HG03139 (cell line): Measurements from ENCODE around the gene SNX8.
"Not testable (repeated sequence)": the region's sequence is repeated elsewhere in the genome, so short reads cannot be mapped to it uniquely, and the experiment has no call there.

Experiments
- ATAC-seq: cut with Tn5 transposase; IDR thresholded peaks from one replicate; pipeline ENCODE4 v1.9.1; 2021; ENCODE audit not compliant: unreplicated experiment

The SNX8 gene

DNA sequence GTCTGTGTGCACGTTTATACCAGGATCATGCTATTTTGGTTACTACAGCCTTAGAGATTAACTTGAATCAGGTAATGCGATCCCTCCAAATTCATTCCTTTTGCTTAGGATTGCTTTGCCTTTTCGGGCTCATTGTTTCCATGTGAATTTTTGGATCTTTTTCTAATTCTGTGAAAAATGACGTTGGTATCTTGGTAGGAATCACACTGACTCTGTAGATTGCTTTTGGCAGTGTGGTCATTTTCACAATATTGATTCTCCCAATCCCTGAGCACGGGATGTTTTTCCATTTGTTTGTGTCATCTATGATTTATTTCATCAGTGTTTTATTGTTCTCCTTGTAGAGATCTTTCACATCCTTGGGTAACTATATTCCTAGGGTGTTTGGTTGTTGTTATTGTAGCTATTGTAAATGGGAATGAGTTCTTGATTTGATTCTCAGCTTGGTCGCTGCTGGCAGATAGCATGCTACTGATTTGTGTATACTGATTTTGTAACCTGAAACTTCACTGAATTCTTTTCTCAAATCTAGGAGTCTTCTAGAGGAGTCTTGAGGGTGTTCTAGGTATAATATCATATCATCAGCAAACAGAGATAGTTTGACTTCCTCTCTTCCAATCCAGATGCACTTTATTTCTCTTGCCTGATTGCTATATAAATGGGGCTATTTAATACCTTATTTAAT, 18.2 kb downstream of the SNX8 start:
- no peak for ATAC-seq

DNA sequence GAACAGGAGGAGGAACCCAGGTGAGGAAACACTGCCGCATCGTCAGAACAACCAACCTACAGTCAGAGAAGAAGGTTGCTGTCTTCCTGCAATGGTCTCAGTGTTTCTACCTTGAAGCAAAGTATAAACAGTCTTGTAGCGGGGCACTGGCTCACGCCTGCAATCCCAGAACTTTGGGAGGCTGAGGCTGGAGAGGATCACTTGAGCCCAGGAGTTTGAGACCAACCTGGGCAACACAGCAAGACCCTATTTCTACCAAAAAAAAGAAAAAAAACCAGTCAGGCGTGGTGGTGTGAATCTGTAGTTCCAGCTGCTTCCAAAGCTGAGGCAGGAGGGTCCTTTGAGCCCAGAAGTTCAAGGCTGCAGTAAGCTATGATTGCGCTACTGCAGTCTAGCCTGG, 23.4 kb downstream of the SNX8 start:
- ATAC-seq, result no peak

DNA sequence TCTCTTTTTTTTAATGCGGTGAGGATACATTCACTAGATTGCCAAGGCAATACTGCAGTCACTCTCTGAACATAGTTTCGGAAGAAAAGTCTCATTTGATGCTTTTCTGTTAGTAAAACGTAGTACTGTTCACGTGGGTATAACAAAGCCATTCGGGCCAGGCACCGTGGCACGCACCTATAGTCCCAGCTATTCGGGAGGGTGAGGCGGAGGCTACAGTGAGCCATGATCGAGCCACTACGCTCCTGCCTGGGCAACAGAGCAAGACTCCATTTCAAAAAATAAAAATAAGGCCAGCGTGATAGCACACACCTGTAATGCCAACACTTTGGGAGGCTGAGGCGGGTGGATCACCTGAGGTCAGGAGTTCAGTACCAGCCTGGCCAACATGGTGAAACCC, 24.6 kb downstream of the SNX8 start:
- ATAC-seq, result no peak

DNA sequence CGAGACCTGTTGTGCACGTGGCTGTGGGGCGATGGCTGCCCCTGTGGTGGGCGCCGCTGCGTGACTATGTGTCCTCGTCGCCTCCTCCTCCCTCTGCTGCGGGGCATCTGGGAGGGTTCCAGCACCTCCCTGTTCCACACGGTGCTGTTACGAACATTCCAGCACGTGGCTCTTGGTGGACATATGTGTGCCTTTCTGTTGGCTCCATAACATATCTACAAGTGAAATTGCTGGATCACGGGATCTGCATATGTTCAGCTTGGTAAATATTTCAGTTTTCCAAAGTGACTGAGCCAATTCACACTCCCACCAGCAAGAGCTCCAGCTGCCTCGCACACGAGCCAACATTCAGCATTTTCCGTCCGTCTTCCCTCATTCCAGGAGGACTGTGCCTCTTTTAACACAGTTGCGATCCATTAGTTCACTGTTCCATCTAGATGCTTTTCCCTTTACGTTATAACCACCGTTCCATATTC, 25.1 kb downstream of the SNX8 start:
- no peak for ATAC-seq

DNA sequence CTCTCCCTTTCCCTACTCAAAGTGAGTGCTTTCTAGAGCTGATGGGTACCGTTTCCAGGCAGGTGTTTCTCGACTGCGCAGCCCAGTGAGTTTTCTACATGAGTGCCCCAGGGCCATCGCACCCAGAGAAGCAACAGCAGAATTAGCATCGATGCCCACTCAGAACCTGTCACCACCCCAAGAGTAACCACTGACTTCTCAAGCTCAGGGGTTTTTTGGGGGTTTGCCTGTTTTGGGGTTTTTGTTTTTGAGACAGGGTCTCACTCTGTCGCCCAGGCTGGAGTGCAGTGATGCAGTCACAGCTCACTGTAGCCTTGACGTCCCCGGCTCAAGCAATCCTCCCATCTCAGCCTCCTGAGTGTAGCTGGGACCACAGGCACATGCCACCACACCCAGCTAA, 25.7 kb downstream of the SNX8 start:
- ATAC-seq, result no peak

DNA sequence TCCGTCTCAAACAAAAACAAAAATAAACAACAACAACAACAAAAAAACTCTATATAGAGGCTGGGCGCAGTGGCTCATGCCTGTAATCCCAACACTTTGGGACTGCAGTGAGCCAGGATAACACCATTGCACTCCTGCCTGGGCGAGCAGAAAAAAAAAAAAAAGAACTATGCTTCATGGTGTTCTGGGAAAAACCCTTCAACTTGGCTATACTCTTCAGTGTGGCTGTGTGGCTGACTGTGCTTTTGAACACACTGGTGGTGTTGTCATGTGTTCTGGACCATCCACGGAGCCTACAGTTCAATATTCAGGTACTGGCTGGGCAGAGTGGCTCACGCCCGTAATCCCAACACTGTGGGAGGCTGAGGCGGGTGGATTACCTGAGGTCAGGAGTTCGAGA, 26.5 kb downstream of the SNX8 start:
- ATAC-seq, result no peak

DNA sequence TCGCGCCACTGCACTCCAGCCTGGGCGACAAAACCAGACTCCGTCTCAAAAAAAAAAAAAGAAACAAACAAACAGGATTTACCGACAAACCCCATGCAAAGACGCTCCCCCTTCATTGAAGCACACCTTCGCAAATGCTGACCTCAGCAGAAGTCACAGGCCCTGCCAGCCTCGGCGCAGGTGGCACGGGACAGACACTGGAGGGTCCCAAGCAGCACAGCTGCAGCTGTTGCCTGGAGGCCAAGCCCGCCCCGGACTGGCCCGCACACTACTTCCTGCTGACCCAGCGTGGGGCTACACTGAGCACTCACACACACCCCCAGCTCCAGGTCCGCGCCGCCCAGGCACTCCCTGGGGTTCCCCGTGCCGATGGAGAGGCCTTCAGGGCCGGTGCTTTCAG, 31.2 kb downstream of the SNX8 start:
- no peak for ATAC-seq

DNA sequence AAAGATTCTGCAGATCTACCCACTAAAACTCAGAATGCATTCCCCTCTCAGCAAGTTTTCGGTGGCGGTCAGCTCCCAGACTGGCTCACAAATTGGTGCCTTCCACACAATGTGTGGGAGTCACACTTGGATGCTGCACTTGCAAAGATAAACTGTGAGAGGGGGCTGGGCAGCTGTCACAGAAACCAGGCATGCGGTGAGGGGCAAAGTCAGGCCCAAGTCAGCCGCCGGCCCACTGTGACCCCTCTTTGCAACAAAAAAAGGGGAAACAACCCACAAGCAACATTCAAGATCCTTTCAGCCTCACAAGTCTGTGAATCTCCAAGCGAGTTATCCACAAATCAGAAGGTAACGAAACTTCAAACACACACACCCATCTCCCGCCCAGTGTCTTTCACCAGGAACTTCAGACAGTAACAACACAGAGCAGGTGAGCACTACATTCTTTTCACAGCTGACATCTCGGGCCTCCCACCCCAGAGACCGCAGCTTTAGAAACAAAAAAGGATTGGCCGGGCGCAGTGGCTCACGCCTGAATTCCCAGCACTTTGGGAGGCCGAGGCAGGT, 32.0 kb downstream of the SNX8 start:
- ATAC-seq, result no peak

DNA sequence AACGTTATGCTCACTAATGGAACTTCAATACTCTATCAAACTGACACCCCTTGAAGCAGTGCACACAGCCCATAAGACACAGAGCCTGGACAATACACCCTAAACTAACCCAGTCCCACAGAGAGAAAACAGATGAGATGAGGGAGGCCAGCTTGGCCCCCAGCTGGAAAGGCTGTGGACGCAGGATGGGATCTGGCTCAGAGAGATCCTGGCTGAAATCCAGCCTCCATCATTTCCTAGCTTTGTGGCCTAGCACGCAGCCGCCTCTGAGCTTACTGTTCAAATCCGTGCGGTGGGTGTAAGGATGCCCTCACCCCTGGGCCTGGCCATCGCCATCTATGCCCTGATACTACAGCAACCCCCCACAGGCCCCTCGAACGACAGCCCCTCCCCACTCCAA, 32.7 kb downstream of the SNX8 start:
- no peak for ATAC-seq

DNA sequence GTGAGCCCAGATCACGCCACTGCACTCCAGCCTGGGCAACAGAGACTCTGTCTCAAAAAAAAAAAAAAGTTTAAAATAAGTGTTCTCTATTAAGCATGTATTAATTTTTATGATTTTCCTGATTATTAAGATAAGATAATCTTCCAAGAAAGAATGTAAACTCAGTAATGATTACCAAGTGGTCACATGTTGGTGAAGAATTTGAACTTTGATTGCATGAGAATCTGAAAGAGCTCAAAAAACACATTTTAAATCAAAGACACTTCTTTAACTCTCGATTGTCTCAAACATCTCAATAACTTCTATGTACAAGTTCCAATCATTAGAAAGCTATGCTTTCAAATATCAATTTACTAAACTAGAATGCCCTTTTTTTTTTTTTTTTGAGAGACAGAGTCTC, 33.8 kb downstream of the SNX8 start:
- no peak for ATAC-seq

DNA sequence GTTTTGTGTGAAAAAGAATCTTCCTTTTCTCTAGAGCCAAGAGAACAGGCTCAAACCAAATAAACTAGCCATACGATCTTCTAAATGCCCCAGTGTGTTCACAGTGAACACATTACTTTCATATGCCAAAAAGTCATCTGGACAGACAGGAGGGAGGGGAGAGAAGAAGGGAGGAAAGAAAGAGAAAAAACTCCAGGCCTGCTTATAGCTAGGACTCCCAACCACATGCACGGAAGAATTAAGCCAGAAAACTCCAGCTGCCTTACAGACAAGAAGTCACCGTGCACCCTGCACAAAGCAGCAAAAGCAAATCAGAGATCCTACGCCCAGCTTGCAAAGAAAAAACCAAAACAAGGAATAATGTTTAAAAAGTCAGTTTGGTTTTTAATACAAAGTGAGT, 34.3 kb downstream of the SNX8 start:
- no peak for ATAC-seq

DNA sequence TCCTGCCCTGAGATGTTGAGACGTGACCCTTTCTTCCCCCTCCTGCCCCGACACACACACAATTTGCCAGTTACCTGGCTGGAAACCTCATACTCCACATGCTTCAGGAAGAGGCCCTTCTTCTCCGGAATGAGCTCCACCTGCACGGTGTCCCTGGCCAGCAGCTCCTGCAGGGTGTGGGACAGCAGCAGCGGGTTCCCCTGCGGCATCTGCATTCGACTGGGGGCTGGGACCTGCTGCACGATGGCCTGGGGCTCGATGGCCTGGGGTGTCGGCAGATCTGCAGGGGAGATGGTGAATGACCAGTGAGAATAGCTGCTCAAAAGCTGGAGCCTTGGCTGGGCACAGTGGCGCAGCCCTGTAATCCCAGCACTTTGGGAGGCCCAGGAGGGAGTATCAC, 36.2 kb downstream of the SNX8 start:
- no peak for ATAC-seq

DNA sequence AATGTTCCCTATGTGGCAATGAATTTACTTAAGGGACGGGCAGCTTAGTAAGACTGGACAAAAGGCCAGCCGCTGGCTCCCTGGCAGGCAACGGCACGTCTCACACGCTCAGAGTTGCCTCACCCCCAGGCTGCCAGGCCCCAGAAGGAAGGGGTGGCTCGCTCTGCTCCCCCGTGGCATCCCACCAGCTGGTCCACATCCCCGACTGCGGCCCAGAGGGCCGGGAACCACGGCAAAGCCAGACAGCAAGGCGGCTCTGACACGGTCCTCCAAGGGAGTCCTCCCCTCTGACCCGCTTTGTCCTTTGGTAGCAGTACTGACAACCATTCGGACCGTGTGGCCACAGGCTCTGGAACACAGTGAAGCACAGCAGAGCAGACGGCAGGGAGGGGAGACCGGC, 38.1 kb downstream of the SNX8 start:
- no peak for ATAC-seq

DNA sequence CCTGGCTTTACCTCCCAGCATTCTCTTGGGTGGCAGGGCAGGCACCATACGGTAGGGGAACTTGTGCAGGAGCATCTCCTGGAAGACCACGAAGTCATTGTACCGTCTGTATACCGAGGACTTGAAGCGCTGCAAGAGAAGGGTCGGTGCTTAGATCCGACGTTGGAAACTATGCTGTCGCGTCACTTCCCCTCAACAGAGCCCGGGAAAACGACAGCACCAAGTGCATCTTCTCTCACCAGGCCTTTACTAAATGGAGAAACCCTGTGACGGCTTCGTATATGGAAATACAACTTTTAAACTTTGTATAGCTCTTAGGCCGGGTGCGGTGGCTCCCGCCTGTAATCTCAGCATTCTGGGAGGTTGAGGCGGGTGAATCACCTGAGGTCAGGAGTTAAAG, 39.1 kb downstream of the SNX8 start:
- ATAC-seq, result no peak

DNA sequence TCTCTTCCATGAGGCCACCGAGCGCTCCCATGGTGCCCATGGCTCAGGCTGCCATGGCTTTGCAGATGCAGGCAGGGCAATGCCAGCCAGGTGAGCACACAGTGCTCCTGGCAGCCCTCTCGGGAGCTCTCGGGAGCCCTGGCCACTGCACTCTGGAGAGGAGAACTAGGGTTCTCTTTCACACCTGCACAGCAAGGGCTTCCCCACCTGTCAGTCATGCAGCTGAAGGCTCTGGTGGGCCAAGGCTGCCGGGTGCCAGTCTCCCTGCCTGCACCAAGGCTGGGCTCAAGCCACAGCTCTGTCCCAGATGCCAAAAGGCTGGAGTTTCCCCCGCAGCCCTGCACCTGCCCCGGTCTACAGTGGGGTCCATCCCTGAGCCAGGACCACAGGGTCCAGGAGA, 39.6 kb downstream of the SNX8 start:
- no peak for ATAC-seq

DNA sequence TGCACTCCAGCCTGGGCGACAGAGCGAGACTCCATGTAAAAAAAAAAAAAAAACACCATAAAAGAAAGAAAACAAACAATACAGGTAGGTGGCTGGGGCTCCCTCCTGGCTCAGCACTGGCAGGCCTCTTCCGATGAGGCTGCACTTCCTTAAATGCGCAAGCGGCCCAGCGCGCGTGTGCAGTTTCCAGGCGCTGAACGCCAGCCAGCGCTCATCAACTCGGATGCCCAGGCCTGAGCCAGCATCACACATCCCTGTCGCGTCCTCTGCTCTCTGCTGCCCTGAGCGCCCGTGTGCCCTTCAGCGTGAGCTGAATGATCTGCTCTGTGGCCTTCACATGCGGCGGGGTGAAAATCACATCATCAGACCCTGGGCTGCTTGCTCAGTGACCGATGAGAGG, 40.4 kb downstream of the SNX8 start:
- no peak for ATAC-seq

DNA sequence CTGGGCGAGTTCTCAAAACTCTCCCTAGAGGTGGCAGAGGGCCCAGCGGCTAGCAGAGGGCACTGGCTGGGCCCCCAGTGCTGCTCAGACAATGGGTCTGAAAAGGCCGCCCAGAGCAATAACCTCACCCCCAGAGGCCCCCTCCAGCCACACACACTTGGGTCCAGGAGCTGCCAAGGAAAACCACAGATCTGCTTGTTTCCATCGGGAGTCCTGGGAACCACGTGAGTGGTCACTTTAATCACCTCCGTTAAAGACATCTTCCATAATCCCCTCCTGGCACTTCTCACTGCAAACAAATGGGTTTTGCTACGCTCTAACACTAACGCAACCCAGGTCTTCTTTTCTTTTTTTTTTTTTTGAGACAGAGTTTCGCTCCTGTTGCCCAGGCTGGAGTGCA, 42.2 kb downstream of the SNX8 start:
- no peak for ATAC-seq

DNA sequence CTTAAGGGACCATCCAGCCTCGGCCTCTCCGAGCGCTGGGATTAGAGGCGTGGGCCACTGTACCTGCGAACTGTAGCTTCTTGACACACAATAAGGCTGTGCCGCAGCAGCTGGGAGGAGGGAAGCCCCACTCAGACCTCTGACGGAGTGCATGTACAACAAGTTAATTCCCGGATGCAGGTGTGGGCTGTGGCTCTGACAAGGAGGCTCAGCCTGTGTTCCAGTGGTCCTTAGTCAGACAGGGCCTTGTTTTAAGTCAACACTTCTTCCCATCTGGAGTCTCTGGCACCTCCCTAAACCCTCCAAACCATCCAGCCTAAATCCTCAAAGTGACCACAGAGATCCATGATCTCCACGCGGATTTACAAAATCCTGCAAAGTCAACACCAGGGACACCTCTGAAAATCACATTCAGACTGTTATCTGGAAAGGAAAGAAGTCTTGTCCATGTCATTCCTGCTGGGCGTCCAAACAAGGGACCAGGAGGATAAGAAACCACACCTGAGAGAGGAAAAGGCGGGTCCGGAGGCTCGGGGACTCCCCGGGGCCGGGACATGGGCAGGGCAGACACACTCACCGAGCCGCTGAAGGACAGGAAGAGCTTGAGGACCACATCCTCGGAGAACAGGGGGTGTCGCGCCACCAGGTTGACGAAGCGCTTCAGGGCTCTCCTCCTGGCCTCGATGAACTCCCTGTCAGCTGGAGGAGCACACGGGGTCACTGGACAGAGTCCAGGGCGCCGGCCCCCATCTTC, 42.8 kb downstream of the SNX8 start:
- no peak for ATAC-seq

DNA sequence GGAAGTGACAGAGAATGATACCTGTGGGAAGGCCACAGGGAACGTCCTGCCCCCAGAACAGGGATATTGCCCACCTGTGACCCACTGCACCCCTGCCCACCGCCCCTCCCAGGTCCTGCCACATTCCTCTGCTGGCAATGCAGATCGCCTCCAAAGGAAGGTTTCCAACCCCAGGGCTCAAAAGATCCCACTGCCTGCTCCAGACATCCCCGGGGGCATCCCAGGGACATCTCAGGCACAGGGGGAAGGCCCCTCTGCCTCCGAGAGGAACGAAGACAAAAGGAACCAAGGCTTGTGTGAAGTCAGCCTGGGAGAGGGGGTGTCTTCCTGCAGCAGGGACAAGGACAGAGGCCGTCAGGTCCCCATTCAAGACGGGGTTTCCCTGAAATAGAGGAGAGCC, 43.7 kb downstream of the SNX8 start:
- no peak for ATAC-seq

DNA sequence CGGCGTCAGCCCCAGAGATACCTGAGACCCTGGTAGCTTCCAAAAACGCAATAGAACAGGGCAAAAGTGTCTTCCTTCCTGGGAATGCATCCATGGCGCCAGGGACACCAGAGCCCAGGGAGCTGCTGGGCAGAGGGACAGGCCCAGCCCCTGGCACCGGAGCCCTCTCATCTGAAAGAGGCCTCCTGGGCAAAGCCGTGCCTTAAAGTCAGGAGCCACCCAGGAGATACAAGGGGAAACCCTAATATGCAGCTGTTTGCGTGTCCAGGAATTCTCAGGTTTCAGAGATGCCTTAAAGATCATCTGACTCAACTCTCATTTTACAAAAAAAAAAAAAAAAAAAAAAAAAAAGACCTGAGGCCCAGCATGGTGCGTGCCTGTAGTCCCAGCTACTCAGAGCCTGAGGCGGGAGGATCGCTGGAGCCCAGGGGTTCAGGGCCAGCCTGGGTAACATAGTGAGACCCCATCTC, 44.2 kb downstream of the SNX8 start:
- no peak for ATAC-seq

DNA sequence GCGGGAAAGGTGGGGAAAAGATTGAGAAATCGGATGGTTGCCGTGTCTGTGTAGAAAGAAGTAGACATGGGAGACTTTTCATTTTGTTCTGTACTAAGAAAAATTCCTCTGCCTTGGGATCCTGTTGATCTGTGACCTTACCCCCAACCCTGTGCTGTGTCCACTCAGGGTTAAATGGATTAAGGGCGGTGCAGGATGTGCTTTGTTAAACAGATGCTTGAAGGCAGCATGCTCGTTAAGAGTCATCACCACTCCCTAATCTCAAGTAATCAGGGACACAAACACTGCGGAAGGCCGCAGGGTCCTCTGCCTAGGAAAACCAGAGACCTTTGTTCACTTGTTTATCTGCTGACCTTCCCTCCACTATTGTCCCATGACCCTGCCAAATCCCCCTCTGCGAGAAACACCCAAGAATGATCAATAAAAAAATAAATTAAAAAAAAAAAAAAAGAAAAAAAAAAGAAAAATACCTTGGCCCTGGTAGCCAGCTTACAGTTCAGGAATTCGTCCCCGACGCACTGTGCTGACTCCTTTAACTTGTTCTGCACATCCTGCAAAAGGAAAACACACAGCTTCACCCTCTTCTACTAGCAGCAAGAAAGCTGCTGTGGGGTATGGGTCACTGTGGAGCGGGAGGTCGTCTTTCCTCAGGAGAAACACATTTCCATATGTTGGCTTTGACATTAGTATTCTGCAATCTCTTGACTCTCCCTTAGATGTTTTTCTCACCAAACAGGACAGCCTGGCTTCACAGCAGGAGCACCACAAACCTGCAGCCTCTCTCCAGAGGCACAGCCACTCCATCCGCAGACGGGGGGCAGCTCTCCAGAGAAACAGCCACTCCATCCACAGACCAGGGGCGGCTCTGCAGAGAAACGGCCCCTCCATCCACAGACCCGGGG, 44.9 kb downstream of the SNX8 start:
- not testable (repeated sequence) for ATAC-seq
